ENCODE results near the gene KRT80.

KRT80 gene

GRCh38 chr12:52200086-52200780, 8.4 kb upstream of the KRT80 start:
- TF ChIP-seq CTCF (IDR thresholded peaks at IDR 0.05; ENCODE audit: extremely low read depth, insufficient read depth, missing control alignments) = no peak
- DNase-seq (ENCODE audit: low spot score) = no peak
- in situ Hi-C loops (cut with MboI; ENCODE audit: low pct_unique_long_range_greater_than_20kb, low sequenced_read_pairs, unreplicated experiment) = no loop called here

- in situ Hi-C loops (cut with MboI; ENCODE audit: low pct_unique_long_range_greater_than_20kb, low sequenced_read_pairs, unreplicated experiment) = no loop called here
- no peak for TF ChIP-seq CTCF (IDR thresholded peaks at IDR 0.05; ENCODE audit: extremely low read depth, insufficient read depth, missing control alignments)
- DNase-seq (ENCODE audit: low spot score) = no peak
Measured at GRCh38 chr12:52199294-52199919, 7.6 kb upstream of the KRT80 start.

GRCh38 chr12:52198454-52199215, 6.8 kb upstream of the KRT80 start:
- in situ Hi-C loops (cut with MboI; ENCODE audit: low pct_unique_long_range_greater_than_20kb, low sequenced_read_pairs, unreplicated experiment) = no loop called here
- no peak for DNase-seq (ENCODE audit: low spot score)
- TF ChIP-seq CTCF (IDR thresholded peaks at IDR 0.05; ENCODE audit: extremely low read depth, insufficient read depth, missing control alignments) = no peak

- no peak for TF ChIP-seq CTCF (IDR thresholded peaks at IDR 0.05; ENCODE audit: extremely low read depth, insufficient read depth, missing control alignments)
- no peak for DNase-seq (ENCODE audit: low spot score)
- in situ Hi-C loops (cut with MboI; ENCODE audit: low pct_unique_long_range_greater_than_20kb, low sequenced_read_pairs, unreplicated experiment) = no loop called here
Measured at GRCh38 chr12:52197371-52198231, 5.8 kb upstream of the KRT80 start.

- DNase-seq (ENCODE audit: low spot score) = no peak
- in situ Hi-C loops (cut with MboI; ENCODE audit: low pct_unique_long_range_greater_than_20kb, low sequenced_read_pairs, unreplicated experiment) = no loop called here
- no peak for TF ChIP-seq CTCF (IDR thresholded peaks at IDR 0.05; ENCODE audit: extremely low read depth, insufficient read depth, missing control alignments)
Measured at GRCh38 chr12:52195065-52195730, 3.4 kb upstream of the KRT80 start.

All from GM13977 (cell line).